GM12878 (cell line): ENCODE measurements around the gene BTG1. TPM values are rescaled to one million over a fixed set of nuclear protein-coding genes. Genes with fewer than 3 reads are reported as not detected.

ENCODE experiments used
- ATAC-seq: fragments of 200-7000 bp; cut with Tn5 transposase; 3 replicates; pipeline ENCODE4 v1.9.1; 2020; ENCODE audit warnings: mild to moderate bottlenecking, moderate library complexity
- BruUV-seq: library from RNA; stranded (reverse); fragments of 400-500 nt; replicated peaks from 2 replicates; lab custom pipeline; 2021; lab: Mats Ljungman, UMichigan
- CTCF ChIA-PET: fragments of 300-600 bp; sonication (Branson Sonifier 250); formaldehyde crosslinking; extraction: SDS; loops from one replicate; lab custom pipeline; 2021; ENCODE audit warnings: inconsistent platforms; lab: Yijun Ruan, JAX
- POLR2A ChIA-PET: fragments of 350-600 bp; formaldehyde crosslinking; extraction: SDS; loops from one replicate; lab custom pipeline; 2021; ENCODE audit warnings: inconsistent platforms; lab: Charles Lee
- RAD21 ChIA-PET: fragments of 300-600 bp; sonication (Branson Sonifier 250); formaldehyde crosslinking; loops from one replicate; lab custom pipeline; 2023; ENCODE audit warnings: antibody characterized with exemption; ENCODE audit not compliant: unreplicated experiment; lab: Charles Lee
- SMC1A ChIA-PET: fragments of 300-600 bp; sonication (Branson Sonifier 250); formaldehyde crosslinking; loops from one replicate; lab custom pipeline; 2023; ENCODE audit not compliant: unreplicated experiment, uncharacterized antibody; lab: Charles Lee
- DNase-seq: peaks from one replicate; pipeline ENCODE4 v3.0.0-alpha.2; 2011; ENCODE audit warnings: low read depth, low spot score
- FAIRE-seq: peaks from 3 replicates; lab custom pipeline; 2011; peaks lifted over from hg19 to GRCh38; lab: Jason Lieb, UNC
- H2AFZ ChIP-seq: 2 replicates; pipeline ENCODE4 v1.6.0; 2011; ENCODE audit warnings: low read depth, low read length, control low read depth; ENCODE audit not compliant: control insufficient read depth
- H3K27ac ChIP-seq: 2 replicates; pipeline ENCODE4 v1.5.1; 2011; ENCODE audit warnings: control low read depth; ENCODE audit not compliant: control insufficient read depth, insufficient read depth
- H3K27me3 ChIP-seq, 2 experiments: replicated peaks in 1 of 2; 2 replicates each; pipeline versions ENCODE4 v1.6.0 to v1.6.1; 2011; ENCODE audit warnings: low read length in 1 of 2; ENCODE audit not compliant: control insufficient read depth in 2 of 2, insufficient read depth in 2 of 2
- H3K36me3 ChIP-seq, 2 experiments: 2 replicates each; pipeline ENCODE4 v1.5.1; 2011; ENCODE audit warnings: low read length in 1 of 2; ENCODE audit not compliant: control insufficient read depth in 2 of 2, insufficient read depth in 2 of 2
- H3K4me1 ChIP-seq: 2 replicates; pipeline ENCODE4 v1.6.1; 2011; ENCODE audit warnings: mild to moderate bottlenecking, low read length, moderate library complexity, mixed read lengths; ENCODE audit not compliant: control insufficient read depth, insufficient read depth
- H3K4me2 ChIP-seq: 2 replicates; pipeline ENCODE4 v1.6.0; 2011; ENCODE audit warnings: control low read depth; ENCODE audit not compliant: control insufficient read depth, insufficient read depth
- H3K4me3 ChIP-seq: fragments of 200-600 bp; sonication (generic); 2 replicates; pipeline ENCODE4 v1.5.1; 2016
- H3K79me2 ChIP-seq: 2 replicates; pipeline ENCODE4 v1.6.0; 2011; ENCODE audit warnings: low read length; ENCODE audit not compliant: control insufficient read depth, insufficient read depth
- H3K9ac ChIP-seq: 2 replicates; pipeline ENCODE4 v1.8.0; 2011; ENCODE audit warnings: low read length, control low read depth, mixed read lengths; ENCODE audit not compliant: control insufficient read depth, insufficient read depth
- H3K9me3 ChIP-seq: replicated peaks from 3 replicates; pipeline ENCODE4 v1.5.1; 2011; ENCODE audit warnings: mild to moderate bottlenecking, low read length; ENCODE audit not compliant: control insufficient read depth, insufficient read depth
- H4K20me1 ChIP-seq: 2 replicates; pipeline ENCODE4 v1.6.0; 2011; ENCODE audit not compliant: control insufficient read depth, insufficient read depth
- BCL11A ChIP-seq: IDR thresholded peaks from 2 replicates; pipeline ENCODE4 v1.6.1; 2011; ENCODE audit warnings: low read depth, low read length
- CREB1 ChIP-seq: IDR thresholded peaks from 2 replicates; pipeline ENCODE4 v1.6.1; 2012; ENCODE audit warnings: low read depth, mild to moderate bottlenecking, inconsistent platforms
- DPF2 ChIP-seq: fragments of 450-650 bp; IDR thresholded peaks from 2 replicates; pipeline ENCODE4 v1.6.1; 2017; ENCODE audit warnings: mild to moderate bottlenecking
- EED ChIP-seq: sonication (generic); IDR thresholded peaks from 2 replicates; pipeline ENCODE4 v1.6.1; 2016; ENCODE audit warnings: antibody characterized with exemption, low read depth
- EP300 ChIP-seq, 2 experiments: fragments of 150-350 bp in 1 of 2; IDR thresholded peaks; 2 replicates each; pipeline ENCODE4 v1.6.1; 2011 to 2012; ENCODE audit warnings: low read depth in 2 of 2, low read length in 2 of 2, borderline replicate concordance in 1 of 2, improper control_type of control experiment in 1 of 2, inconsistent platforms in 1 of 2; ENCODE audit not compliant: control insufficient read depth in 1 of 2
- FOXK2 ChIP-seq: fragments of 450-650 bp; IDR thresholded peaks from 2 replicates; pipeline ENCODE4 v1.6.1; 2017; ENCODE audit warnings: mild to moderate bottlenecking, moderate library complexity
- FOXM1 ChIP-seq: IDR thresholded peaks from 2 replicates; pipeline ENCODE4 v1.6.1; 2012; ENCODE audit warnings: low read depth, mild to moderate bottlenecking, inconsistent platforms, low read length, moderate library complexity
- GABPA ChIP-seq: IDR thresholded peaks from 2 replicates; pipeline ENCODE4 v1.6.1; 2014; ENCODE audit warnings: antibody characterized with exemption, low read depth, mild to moderate bottlenecking, inconsistent platforms
- IKZF1 ChIP-seq: fragments of 450-650 bp; conservative IDR thresholded peaks from 2 replicates; pipeline ENCODE4 v1.6.1; 2017; ENCODE audit warnings: antibody characterized with exemption, mild to moderate bottlenecking
- JUND ChIP-seq: IDR thresholded peaks from 2 replicates; pipeline ENCODE4 v1.6.1; 2012; ENCODE audit warnings: low read depth, mild to moderate bottlenecking, low read length, improper control_type of control experiment, moderate library complexity
- LARP7 ChIP-seq: fragments of 450-650 bp; IDR thresholded peaks from 2 replicates; pipeline ENCODE4 v1.6.1; 2017; ENCODE audit warnings: mild to moderate bottlenecking
- MTA2 ChIP-seq: fragments of 450-650 bp; IDR thresholded peaks from 2 replicates; pipeline ENCODE4 v1.6.1; 2016; ENCODE audit warnings: low read depth, mild to moderate bottlenecking, moderate library complexity
- MXI1 ChIP-seq: fragments of 150-350 bp; IDR thresholded peaks from 2 replicates; pipeline ENCODE4 v1.6.1; 2011; ENCODE audit warnings: low read depth, mild to moderate bottlenecking, inconsistent platforms, low read length, improper control_type of control experiment
- NFIC ChIP-seq: IDR thresholded peaks from 2 replicates; pipeline ENCODE4 v1.6.1; 2012; ENCODE audit warnings: low read depth, mild to moderate bottlenecking, inconsistent platforms, low read length, moderate library complexity
- TCF7 ChIP-seq: IDR thresholded peaks from 2 replicates; pipeline ENCODE4 v1.6.1; 2014; ENCODE audit warnings: antibody characterized with exemption, borderline replicate concordance
- WGBS: methylation state at CpG from one replicate; pipeline ENCODE4 v1.1.6; 2016; ENCODE audit warnings: low lambda C conversion rate; ENCODE audit not compliant: insufficient replicate concordance, insufficient coverage; ENCODE audit errors: missing lambda C conversion rate; 5-methylcytosine and 5-hydroxymethylcytosine counted together
- in situ Hi-C: fragments of 300-500 bp; cut with MboI; formaldehyde crosslinking; loops from 9 replicates; pipeline ENCODE4 v1.14.3; 2018; ENCODE audit warnings: mixed read lengths
- intact Hi-C: fragments of 100-400 bp; cut with micrococcal nuclease; formaldehyde crosslinking; loops from one replicate; pipeline ENCODE4 v1.14.2; 2022; ENCODE audit not compliant: unreplicated experiment
- polyA plus RNA-seq, 11 experiments: library from polyadenylated mRNA; depleted of rRNA in 4 of 11; unstranded in 6 of 11; stranded (reverse) in 5 of 11; fragments of >200 nt; fragmentation: Nextera tagmentation in 4 of 11; fragmentation: Illumina TruSeq in 1 of 11; extraction: Ambion mirVana in 4 of 11; extraction: Trizol in 1 of 11; gene quantifications; 1 replicate in 1 of 11; 2 replicates in 10 of 11; pipeline versions ENCODE4 v1.2.1 to v1.2.3, GENCODE V29; 2011 to 2016; ENCODE audit warnings: inconsistent platforms in 2 of 11, missing spikeins in 2 of 11, low read depth in 1 of 11
- total RNA-seq, 4 experiments: library from RNA; depleted of rRNA in 3 of 4; stranded (reverse); fragments of >200 nt in 3 of 4; fragmentation: Illumina TruSeq in 1 of 4; extraction: Trizol in 1 of 4; gene quantifications; 2 replicates each; pipeline versions ENCODE4 v1.2.1 to v1.2.3, GENCODE V29; 2013 to 2021
- TF ChIP-seq, protein P1 (sequence below): IDR thresholded peaks from 2 replicates; pipeline ENCODE4 v1.6.1; 2012; ENCODE audit warnings: low read length, inconsistent platforms
- TF ChIP-seq, protein P2 (sequence below): fragments of 450-650 bp; IDR thresholded peaks from 2 replicates; pipeline ENCODE4 v1.6.1; 2016; ENCODE audit warnings: mild to moderate bottlenecking
- TF ChIP-seq, protein P3 (sequence below): IDR thresholded peaks from 2 replicates; pipeline ENCODE4 v1.6.1; 2012; ENCODE audit warnings: low read depth, low read length, improper control_type of control experiment
- TF ChIP-seq, protein P4 (sequence below): fragments of 450-650 bp; IDR thresholded peaks from 2 replicates; pipeline ENCODE4 v1.6.1; 2016; ENCODE audit warnings: mild to moderate bottlenecking

Gene BTG1
- total and polyA plus RNA-seq, 10 of the 15 experiments (the other 5 are each of a cell fraction or from before 2014, with no cell fraction given) = 23.7 to 194 (median 56.4) TPM

DNA sequence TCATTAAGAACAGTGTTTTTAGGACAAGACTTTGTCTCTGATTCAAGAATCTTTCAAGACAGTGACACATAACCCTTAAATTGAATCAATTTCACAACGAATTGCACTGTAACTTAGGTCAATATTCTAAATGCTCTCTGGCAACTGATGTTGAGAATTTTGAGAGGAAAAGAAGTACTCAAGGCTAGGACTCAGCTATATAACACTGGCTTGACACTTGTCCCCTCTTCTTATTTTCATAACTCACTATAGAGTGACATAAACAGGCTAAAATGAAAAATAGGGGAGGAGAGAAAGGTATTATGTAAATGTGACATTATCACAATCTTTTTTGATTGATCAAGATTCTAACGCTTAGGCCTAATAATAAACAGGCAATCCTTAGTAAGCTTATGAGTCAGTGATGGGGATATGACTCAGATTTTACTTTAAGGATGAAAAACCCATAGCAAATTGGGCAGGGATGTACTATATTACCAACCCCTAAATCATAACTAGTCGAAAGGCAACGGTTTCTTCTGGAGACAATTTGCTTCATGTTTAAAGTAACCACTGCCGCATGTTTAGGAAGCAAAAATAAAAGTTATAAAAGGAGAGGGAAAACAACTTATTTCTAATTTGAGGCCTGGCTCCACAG is 10.9 kb downstream of the BTG1 start:
- peak overlapping the region; percentile 57 for H3K9ac ChIP-seq
- peak; percentile 12 for ATAC-seq
- no peak for FAIRE-seq
- TF ChIP-seq DPF2 = 0 out of 2 replicates have a peak, but pooled peaks have one; percentile 37
- no peak for TF ChIP-seq FOXK2
- 0 out of 2 replicates have a peak, but pooled peaks have one; percentile 13 for TF ChIP-seq TCF7
- TF ChIP-seq, protein P1, sequence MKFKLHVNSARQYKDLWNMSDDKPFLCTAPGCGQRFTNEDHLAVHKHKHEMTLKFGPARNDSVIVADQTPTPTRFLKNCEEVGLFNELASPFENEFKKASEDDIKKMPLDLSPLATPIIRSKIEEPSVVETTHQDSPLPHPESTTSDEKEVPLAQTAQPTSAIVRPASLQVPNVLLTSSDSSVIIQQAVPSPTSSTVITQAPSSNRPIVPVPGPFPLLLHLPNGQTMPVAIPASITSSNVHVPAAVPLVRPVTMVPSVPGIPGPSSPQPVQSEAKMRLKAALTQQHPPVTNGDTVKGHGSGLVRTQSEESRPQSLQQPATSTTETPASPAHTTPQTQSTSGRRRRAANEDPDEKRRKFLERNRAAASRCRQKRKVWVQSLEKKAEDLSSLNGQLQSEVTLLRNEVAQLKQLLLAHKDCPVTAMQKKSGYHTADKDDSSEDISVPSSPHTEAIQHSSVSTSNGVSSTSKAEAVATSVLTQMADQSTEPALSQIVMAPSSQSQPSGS = peak; percentile 58; the same call in 1 of the 2 replicates
- no peak for TF ChIP-seq LARP7
- TF ChIP-seq JUND = peak; percentile 64; the same call in 1 of the 2 replicates
- peak; percentile 79 for TF ChIP-seq IKZF1
- peak; percentile 47; the same call in 1 of the 2 replicates for TF ChIP-seq EED
- TF ChIP-seq, protein P2, sequence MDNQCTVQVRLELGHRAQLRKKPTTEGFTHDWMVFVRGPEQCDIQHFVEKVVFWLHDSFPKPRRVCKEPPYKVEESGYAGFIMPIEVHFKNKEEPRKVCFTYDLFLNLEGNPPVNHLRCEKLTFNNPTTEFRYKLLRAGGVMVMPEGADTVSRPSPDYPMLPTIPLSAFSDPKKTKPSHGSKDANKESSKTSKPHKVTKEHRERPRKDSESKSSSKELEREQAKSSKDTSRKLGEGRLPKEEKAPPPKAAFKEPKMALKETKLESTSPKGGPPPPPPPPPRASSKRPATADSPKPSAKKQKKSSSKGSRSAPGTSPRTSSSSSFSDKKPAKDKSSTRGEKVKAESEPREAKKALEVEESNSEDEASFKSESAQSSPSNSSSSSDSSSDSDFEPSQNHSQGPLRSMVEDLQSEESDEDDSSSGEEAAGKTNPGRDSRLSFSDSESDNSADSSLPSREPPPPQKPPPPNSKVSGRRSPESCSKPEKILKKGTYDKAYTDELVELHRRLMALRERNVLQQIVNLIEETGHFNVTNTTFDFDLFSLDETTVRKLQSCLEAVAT = peak; percentile 57
- TF ChIP-seq, protein P3, sequence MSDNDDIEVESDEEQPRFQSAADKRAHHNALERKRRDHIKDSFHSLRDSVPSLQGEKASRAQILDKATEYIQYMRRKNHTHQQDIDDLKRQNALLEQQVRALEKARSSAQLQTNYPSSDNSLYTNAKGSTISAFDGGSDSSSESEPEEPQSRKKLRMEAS = no peak
- peak; percentile 82 for TF ChIP-seq NFIC
- peak; percentile 70 for TF ChIP-seq MTA2
- peak; percentile 77; the same call in 1 of the 2 replicates for TF ChIP-seq BCL11A
- TF ChIP-seq CREB1 = peak; percentile 45; the same call in 1 of the 2 replicates
- TF ChIP-seq, protein P4, sequence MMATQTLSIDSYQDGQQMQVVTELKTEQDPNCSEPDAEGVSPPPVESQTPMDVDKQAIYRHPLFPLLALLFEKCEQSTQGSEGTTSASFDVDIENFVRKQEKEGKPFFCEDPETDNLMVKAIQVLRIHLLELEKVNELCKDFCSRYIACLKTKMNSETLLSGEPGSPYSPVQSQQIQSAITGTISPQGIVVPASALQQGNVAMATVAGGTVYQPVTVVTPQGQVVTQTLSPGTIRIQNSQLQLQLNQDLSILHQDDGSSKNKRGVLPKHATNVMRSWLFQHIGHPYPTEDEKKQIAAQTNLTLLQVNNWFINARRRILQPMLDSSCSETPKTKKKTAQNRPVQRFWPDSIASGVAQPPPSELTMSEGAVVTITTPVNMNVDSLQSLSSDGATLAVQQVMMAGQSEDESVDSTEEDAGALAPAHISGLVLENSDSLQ = 0 out of 2 replicates have a peak, but pooled peaks have one; percentile 31
- TF ChIP-seq EP300 (IDR thresholded peaks at IDR 0.05; ENCODE audit: borderline replicate concordance in 1 of 2, control insufficient read depth in 1 of 2, low read depth in 2 of 2, low read length in 2 of 2) = peak; percentile 25 to 65; a peak in 1 of 4 replicates
- peak; percentile 33; the same call in 1 of the 2 replicates for TF ChIP-seq GABPA
- peak; percentile 64; the same call in 1 of the 2 replicates for TF ChIP-seq FOXM1
- TF ChIP-seq MXI1 = peak; percentile 61; the same call in 1 of the 2 replicates

More for the DNA sequence above, 10.9 kb downstream of the BTG1 start:
- DNase-seq = no peak
- Histone ChIP-seq H3K4me1 (peaks cover 20% of the 10 kb centered on the region; the same call in 1 of the 2 replicates), H3K4me2 (peak overlapping the region; percentile 65), H3K9me3 (peaks cover 2% of the 10 kb centered on the region; the same call in 2 of the 3 replicates), H4K20me1 (no peaks in the 10 kb centered on the region; the same call in 1 of the 2 replicates), H3K27me3 (no peaks in the 10 kb centered on the region), H3K79me2 (peaks cover 100% of the 10 kb centered on the region), H2AFZ (no peak overlapping the region), H3K27ac (peak overlapping the region; percentile 85), H3K4me3 (peak overlapping the region; percentile 89), H3K36me3 (peaks cover 0 to 2% of the 10 kb centered on the region in 2 experiments; a peak in 2 of 4 replicates)
- CTCF ChIA-PET = interaction anchor here (0.9 to 5.9 kb wide), 13 partner anchors 9 to 435 kb away, joined by 3 to 21 read pairs (median 4); no protein-coding TSS in a partner anchor
- RAD21 ChIA-PET = interaction anchor here (0.7 to 9.9 kb wide), 31 partner anchors 10 to 436 kb away, joined by 3 to 167 read pairs (median 7); partner anchors contain the start of gene BTG1
- SMC1A ChIA-PET = interaction anchor here (0.7 to 7.5 kb wide), 37 partner anchors 10 to 435 kb away, joined by 3 to 98 read pairs (median 8); partner anchors contain the start of gene BTG1
- intact Hi-C loops = loop anchor here (1.0 to 5.0 kb wide), 4 partner anchors 69 to 752 kb away; no protein-coding TSS in a partner anchor
- in situ Hi-C loops = loop anchor here (5.0 to 25.0 kb wide), 3 partner anchors 322 to 740 kb away; no protein-coding TSS in a partner anchor
- BruUV-seq = no TSS peak
- WGBS = 2% methylated on average over 5 of the region's 5 CpGs
- POLR2A ChIA-PET = interaction anchor here (0.8 to 8.8 kb wide), 19 partner anchors 10 to 428 kb away, joined by 3 to 112 read pairs (median 4); partner anchors contain the start of gene BTG1
